ENCODE results near the gene MC3R.

The MC3R gene

GRCh38 chr20:56271974-56272373 is 23.4 kb downstream of the MC3R start:
- no peak for DNase-seq (ENCODE audit: extremely low read depth, low read depth)
- no peak for TF ChIP-seq CTCF (IDR thresholded peaks at IDR 0.05; ENCODE audit: low read depth, low read length, missing control alignments)
- H3K4me3 ChIP-seq (replicated peaks; ENCODE audit: low read depth, low read length): no peak overlapping the region

GRCh38 chr20:56273491-56273890 is 25.0 kb downstream of the MC3R start:
- no peak for DNase-seq (ENCODE audit: extremely low read depth, low read depth)
- no peak for TF ChIP-seq CTCF (IDR thresholded peaks at IDR 0.05; ENCODE audit: low read depth, low read length, missing control alignments)
- no peak overlapping the region for H3K4me3 ChIP-seq (replicated peaks; ENCODE audit: low read depth, low read length)

- H3K4me3 ChIP-seq (replicated peaks; ENCODE audit: low read depth, low read length): no peak overlapping the region
- TF ChIP-seq CTCF (IDR thresholded peaks at IDR 0.05; ENCODE audit: low read depth, low read length, missing control alignments): no peak
These were observed 25.6 kb downstream of the MC3R start for GRCh38 chr20:56274156-56274555.

GRCh38 chr20:56278196-56278595 is 29.7 kb downstream of the MC3R start:
- TF ChIP-seq CTCF (IDR thresholded peaks at IDR 0.05; ENCODE audit: low read depth, low read length, missing control alignments): no peak

More at GRCh38 chr20:56274156-56274555, 25.6 kb downstream of the MC3R start:
- DNase-seq (ENCODE audit: extremely low read depth, low read depth): no peak

GRCh38 chr20:56285496-56285895 is 37.0 kb downstream of the MC3R start:
- H3K4me3 ChIP-seq (replicated peaks; ENCODE audit: low read depth, low read length): no peak overlapping the region
- TF ChIP-seq CTCF (IDR thresholded peaks at IDR 0.05; ENCODE audit: low read depth, low read length, missing control alignments): no peak
- no peak for DNase-seq (ENCODE audit: extremely low read depth, low read depth)

More at GRCh38 chr20:56278196-56278595, 29.7 kb downstream of the MC3R start:
- DNase-seq (ENCODE audit: extremely low read depth, low read depth): no peak
- H3K4me3 ChIP-seq (replicated peaks; ENCODE audit: low read depth, low read length): no peak overlapping the region

GRCh38 chr20:56289652-56290051 is 41.1 kb downstream of the MC3R start:
- TF ChIP-seq CTCF (IDR thresholded peaks at IDR 0.05; ENCODE audit: low read depth, low read length, missing control alignments): no peak
- DNase-seq (ENCODE audit: extremely low read depth, low read depth): no peak
- H3K4me3 ChIP-seq (replicated peaks; ENCODE audit: low read depth, low read length): no peak overlapping the region

GRCh38 chr20:56299362-56299761 is 50.8 kb downstream of the MC3R start:
- no peak for DNase-seq (ENCODE audit: extremely low read depth, low read depth)
- no peak overlapping the region for H3K4me3 ChIP-seq (replicated peaks; ENCODE audit: low read depth, low read length)
- TF ChIP-seq CTCF (IDR thresholded peaks at IDR 0.05; ENCODE audit: low read depth, low read length, missing control alignments): no peak
